ENCODE results near the gene RUFY1. TPM values are rescaled to one million over a fixed set of nuclear protein-coding genes. Genes with fewer than 3 reads are reported as not detected.
"Not testable (repeated sequence)": the region's sequence is repeated elsewhere in the genome, so short reads cannot be mapped to it uniquely, and the experiment has no call there.

Gene RUFY1, protein sequence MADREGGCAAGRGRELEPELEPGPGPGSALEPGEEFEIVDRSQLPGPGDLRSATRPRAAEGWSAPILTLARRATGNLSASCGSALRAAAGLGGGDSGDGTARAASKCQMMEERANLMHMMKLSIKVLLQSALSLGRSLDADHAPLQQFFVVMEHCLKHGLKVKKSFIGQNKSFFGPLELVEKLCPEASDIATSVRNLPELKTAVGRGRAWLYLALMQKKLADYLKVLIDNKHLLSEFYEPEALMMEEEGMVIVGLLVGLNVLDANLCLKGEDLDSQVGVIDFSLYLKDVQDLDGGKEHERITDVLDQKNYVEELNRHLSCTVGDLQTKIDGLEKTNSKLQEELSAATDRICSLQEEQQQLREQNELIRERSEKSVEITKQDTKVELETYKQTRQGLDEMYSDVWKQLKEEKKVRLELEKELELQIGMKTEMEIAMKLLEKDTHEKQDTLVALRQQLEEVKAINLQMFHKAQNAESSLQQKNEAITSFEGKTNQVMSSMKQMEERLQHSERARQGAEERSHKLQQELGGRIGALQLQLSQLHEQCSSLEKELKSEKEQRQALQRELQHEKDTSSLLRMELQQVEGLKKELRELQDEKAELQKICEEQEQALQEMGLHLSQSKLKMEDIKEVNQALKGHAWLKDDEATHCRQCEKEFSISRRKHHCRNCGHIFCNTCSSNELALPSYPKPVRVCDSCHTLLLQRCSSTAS
- total RNA-seq, result 10 to 100 TPM; 39.7 to 62.2 (median 47.9) TPM

DNA sequence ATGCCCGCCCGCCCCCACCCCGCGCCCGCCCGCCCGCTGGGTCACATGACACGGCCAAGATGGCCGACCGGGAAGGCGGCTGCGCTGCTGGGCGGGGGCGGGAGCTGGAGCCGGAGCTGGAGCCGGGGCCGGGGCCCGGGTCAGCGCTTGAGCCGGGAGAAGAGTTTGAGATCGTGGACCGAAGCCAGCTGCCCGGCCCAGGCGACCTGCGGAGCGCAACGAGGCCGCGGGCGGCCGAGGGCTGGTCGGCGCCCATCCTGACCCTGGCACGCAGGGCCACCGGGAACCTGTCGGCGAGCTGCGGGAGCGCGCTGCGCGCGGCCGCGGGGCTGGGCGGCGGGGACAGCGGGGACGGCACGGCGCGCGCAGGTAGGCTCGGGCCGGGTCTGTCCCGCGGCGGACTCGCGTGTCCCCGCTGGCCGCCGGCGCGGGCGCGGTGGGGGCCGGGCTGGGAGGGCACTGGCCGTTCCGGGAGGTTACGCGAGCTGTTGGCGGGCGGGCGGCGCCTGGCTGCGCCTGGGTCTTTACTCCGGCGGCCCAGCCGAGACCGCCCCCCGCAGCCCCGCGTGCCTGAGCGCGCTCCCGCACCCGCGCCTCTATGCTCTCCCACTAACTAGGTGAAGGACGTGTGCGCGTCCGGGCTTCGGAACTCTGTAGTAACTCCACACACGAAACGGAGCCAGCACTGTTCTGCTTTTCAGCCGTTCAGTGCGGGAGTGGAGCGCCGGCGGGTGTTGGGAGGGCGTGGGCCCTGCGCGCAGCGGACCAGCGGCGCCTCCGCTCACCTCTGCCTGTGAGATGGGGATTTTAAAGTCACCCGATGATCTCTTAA is at the start of gene RUFY1:
RUFY1 (plus strand) TSS at position 44 of the 832 bp plus-strand sequence; CDS start at position 60, 16 bp downstream.
- peak; percentile 91 for ATAC-seq (ENCODE audit: low FRiP score)
- DNase-seq (ENCODE audit: low spot score), result peak; percentile 35
- TF ChIP-seq, protein P1, sequence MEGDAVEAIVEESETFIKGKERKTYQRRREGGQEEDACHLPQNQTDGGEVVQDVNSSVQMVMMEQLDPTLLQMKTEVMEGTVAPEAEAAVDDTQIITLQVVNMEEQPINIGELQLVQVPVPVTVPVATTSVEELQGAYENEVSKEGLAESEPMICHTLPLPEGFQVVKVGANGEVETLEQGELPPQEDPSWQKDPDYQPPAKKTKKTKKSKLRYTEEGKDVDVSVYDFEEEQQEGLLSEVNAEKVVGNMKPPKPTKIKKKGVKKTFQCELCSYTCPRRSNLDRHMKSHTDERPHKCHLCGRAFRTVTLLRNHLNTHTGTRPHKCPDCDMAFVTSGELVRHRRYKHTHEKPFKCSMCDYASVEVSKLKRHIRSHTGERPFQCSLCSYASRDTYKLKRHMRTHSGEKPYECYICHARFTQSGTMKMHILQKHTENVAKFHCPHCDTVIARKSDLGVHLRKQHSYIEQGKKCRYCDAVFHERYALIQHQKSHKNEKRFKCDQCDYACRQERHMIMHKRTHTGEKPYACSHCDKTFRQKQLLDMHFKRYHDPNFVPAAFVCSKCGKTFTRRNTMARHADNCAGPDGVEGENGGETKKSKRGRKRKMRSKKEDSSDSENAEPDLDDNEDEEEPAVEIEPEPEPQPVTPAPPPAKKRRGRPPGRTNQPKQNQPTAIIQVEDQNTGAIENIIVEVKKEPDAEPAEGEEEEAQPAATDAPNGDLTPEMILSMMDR (IDR thresholded peaks at IDR 0.05), result no peak

DNA sequence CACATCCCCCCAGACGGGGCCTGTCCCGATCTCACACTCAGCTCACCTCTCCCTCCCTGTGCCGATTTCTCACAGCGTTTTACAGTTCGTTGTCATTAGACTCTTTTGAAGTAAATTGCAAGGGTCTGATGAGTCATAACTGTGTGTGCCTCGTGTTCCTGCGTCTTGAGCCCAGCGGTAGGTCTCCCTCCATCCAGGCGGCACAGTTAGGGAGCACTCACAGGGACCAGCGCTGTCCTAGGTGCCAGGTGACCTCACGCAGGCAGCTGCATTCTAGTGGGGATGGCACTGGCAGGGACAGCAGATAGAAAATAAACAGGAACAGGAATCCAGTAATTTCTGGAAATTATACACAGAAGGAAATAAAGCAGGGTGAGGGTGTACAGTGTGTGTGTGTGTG is 48.4 kb upstream of the RUFY1 start:
- ATAC-seq (ENCODE audit: low FRiP score); DNase-seq (ENCODE audit: low spot score): not testable (repeated sequence)

DNA sequence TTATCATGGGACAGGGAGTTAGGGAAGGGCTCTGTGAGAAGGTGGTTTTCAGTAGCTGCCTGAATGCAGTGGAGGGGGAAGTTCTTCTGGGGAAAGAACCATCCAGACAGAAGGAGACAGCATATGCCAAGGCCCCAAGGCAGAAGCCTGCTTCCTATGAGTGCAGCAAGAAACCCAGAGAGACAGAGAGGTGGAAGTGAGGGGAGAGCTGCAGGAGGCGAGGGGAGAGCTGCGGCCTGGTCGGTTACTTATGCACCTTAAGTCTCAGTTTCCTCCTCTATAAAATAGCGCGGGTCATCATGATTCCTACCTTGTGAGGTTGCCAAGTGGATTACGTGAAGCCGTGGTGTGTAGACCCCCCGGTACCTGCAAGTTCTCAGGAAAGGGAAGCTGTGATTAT is 47.9 kb upstream of the RUFY1 start:
- not testable (repeated sequence) for ATAC-seq (ENCODE audit: low FRiP score); DNase-seq (ENCODE audit: low spot score)

DNA sequence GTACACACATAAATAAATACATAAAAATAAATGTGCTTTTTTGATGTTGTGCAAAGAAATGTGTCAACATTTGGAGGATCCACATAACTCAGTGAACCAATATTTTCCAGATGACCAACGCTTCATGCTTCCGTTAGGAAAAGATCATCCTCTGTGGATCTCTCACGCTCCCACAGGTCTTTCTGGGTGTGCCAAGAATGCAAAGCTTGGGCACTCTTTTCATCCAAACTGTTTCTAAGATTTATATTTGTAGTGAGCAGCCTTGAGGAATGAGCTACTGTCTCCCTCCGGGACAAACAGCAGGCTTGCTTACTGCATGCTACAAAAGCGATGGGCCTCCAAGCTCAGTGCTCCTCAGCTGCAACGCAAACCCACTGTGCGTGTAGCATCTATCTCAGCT is 46.2 kb upstream of the RUFY1 start:
- DNase-seq (ENCODE audit: low spot score) (no peak), ATAC-seq (ENCODE audit: low FRiP score) (peak; percentile 49)
- TF ChIP-seq, protein P1 (IDR thresholded peaks at IDR 0.05), result no peak

DNA sequence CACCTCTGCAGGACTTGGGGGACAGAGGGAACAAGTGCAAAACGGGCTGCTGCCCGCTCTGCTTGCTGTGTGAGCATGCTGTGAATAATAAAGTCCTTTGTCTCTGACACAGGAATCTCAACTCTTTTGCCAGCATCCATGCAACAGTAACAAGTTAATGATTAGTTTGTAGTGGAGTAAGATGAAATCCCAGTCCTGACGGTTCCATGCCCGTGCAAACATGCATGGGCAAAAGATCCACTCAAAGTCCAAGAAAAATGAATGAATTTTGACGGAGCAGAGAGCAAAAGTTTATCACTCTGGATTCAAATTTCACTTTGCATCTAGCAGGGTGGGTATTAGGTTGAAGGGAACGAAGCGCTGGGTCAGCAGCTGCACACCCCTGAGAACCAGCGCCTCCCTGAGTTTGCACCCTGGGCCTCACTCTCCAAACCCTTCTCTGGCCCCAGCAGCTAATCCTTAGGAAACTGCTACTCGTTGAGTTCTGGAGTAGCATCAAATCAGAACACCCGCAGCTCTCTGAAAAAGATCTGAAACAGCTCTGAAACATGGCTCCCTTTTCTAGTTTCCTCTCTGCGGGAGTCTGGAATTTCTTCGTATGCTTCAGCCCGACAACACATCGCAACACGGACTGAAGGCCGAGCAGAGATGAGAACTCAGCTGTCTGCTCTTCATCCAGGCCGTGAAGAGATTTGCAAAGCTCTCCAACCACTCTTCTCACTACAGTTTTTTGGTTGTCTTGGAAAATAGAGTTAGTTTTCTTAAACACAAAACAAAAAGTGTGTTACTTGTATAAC is 45.6 kb upstream of the RUFY1 start:
- ATAC-seq (ENCODE audit: low FRiP score) (no peak), DNase-seq (ENCODE audit: low spot score) (no peak)
- TF ChIP-seq, protein P1 (IDR thresholded peaks at IDR 0.05), result no peak

DNA sequence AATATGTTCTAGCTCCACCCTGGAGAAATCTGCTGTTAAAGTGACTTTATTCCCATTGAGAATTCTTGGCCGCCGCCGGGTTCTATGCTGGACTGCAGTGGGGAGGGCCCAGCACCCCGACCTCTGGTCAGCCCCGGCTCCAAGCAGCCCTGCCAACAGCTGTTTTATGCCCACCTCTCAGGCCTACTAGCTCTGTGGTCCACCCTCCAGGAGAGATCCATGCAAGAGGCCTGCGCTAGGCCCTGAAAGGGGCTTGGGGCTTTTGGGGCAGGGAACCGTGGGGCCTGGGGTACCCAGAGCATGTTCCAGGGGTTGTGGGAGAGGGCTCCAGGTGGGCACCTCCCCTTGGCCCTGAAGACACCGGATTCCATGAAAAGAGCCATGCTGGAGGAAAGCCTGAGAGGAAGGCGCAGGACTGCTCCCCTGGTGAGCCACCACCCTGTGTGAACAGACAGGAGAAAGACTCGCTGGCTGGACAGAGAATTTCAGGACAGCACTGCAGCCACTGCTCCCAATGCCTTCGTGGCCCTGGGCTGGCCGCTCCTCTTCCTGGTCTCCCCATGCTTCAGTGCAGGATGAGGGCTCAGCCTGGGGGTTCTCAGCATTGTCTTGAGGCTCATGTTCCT is 44.6 kb upstream of the RUFY1 start:
- TF ChIP-seq, protein P1 (IDR thresholded peaks at IDR 0.05), result no peak
- DNase-seq (ENCODE audit: low spot score) (no peak), ATAC-seq (ENCODE audit: low FRiP score) (no peak)

DNA sequence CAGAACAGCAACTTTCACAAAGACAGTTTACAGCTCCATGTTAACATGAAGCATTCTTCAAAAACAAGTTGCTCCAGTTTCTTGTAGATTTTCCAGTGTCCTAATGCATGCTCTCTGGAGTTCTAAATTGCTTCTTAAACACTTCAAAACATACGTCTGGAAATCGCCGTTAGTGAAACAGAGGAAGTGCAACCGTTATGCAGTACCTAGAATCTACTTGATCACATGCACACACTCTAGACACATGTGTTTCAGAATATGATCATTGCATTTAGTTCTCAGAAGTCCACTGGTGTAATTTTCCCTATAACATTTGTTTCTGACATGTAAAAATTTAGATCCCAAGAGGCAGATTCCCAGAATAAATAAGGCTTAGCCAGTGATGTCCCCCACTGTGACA is 41.1 kb upstream of the RUFY1 start:
- ATAC-seq (ENCODE audit: low FRiP score) (no peak), DNase-seq (ENCODE audit: low spot score) (no peak)
- TF ChIP-seq, protein P1 (IDR thresholded peaks at IDR 0.05), result no peak

Measured in omental fat pad (tissue), 4 donors.